ENCODE results near the gene VIPR2.

DNA sequence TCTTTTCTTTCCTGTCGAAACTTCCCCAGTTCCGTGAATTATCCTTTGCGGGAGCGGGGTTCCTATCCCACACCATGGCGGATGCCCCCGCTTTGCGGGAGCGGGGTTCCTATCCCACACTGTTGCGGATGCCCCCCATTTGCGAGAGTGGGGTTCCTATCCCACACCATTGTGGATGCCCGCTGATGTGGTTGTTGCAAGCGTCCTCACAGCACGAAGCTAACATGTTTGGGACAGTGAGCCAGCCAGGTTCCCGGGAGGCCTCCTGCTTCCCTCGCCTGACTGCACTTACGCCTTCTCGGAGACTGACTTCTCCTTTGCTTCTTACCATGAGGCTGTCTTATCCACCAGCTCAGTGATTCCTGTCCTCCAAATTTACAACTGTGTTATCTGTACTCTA, 134.7 kb downstream of the VIPR2 start:
- TF ChIP-seq, protein P1, sequence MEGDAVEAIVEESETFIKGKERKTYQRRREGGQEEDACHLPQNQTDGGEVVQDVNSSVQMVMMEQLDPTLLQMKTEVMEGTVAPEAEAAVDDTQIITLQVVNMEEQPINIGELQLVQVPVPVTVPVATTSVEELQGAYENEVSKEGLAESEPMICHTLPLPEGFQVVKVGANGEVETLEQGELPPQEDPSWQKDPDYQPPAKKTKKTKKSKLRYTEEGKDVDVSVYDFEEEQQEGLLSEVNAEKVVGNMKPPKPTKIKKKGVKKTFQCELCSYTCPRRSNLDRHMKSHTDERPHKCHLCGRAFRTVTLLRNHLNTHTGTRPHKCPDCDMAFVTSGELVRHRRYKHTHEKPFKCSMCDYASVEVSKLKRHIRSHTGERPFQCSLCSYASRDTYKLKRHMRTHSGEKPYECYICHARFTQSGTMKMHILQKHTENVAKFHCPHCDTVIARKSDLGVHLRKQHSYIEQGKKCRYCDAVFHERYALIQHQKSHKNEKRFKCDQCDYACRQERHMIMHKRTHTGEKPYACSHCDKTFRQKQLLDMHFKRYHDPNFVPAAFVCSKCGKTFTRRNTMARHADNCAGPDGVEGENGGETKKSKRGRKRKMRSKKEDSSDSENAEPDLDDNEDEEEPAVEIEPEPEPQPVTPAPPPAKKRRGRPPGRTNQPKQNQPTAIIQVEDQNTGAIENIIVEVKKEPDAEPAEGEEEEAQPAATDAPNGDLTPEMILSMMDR (IDR thresholded peaks at IDR 0.05): no peak
- no peak for TF ChIP-seq POLR2A (IDR thresholded peaks at IDR 0.05)
